ENCODE measurements around the gene NAA35.
"Not testable (repeated sequence)": the region's sequence is repeated elsewhere in the genome, so short reads cannot be mapped to it uniquely, and the experiment has no call there.

The NAA35 gene

GRCh38 chr9:85940832-85941621 is at the start of gene NAA35:
TSS of gene NAA35 (plus strand) at chr9:85941146. CDS start at chr9:85942160, 1,014 bp downstream.
- peak; percentile 100 for DNase-seq

GRCh38 chr9:85892401-85892800 is 48.5 kb upstream of the NAA35 start:
- no peak for DNase-seq

- DNase-seq: no peak
These were observed 45.3 kb upstream of the NAA35 start for GRCh38 chr9:85895685-85896084.

- DNase-seq: no peak
These were observed 43.1 kb upstream of the NAA35 start for GRCh38 chr9:85897848-85898247.

GRCh38 chr9:85898332-85898731 is 42.6 kb upstream of the NAA35 start:
- DNase-seq: no peak

GRCh38 chr9:85899388-85899787 is 41.6 kb upstream of the NAA35 start:
- DNase-seq: no peak

- DNase-seq: peak; percentile 22
These were observed 40.3 kb upstream of the NAA35 start for GRCh38 chr9:85900504-85901201.

GRCh38 chr9:85904975-85905374 is 36.0 kb upstream of the NAA35 start:
- no peak for DNase-seq

GRCh38 chr9:85905957-85906356 is 35.0 kb upstream of the NAA35 start:
- DNase-seq: no peak

GRCh38 chr9:85909390-85909789 is 31.6 kb upstream of the NAA35 start:
- DNase-seq: no peak

GRCh38 chr9:85914108-85914507 is 26.8 kb upstream of the NAA35 start:
- no peak for DNase-seq

- DNase-seq: no peak
These were observed 23.2 kb upstream of the NAA35 start for GRCh38 chr9:85917756-85918155.

GRCh38 chr9:85925493-85925892 is 15.5 kb upstream of the NAA35 start:
- no peak for DNase-seq

GRCh38 chr9:85927076-85927475 is 13.9 kb upstream of the NAA35 start:
- no peak for DNase-seq

- no peak for DNase-seq
These were observed 9.5 kb upstream of the NAA35 start for GRCh38 chr9:85931495-85931894.

- not testable (repeated sequence) for DNase-seq
These were observed 5.0 kb upstream of the NAA35 start for GRCh38 chr9:85935950-85936349.

- no peak for DNase-seq
These were observed 593 bp upstream of the NAA35 start for GRCh38 chr9:85940275-85940831.

GRCh38 chr9:85941622-85941940 is 635 bp downstream of the NAA35 start:
- no peak for DNase-seq

- DNase-seq: no peak
These were observed 1.3 kb downstream of the NAA35 start for GRCh38 chr9:85941966-85942912.

- DNase-seq: no peak
These were observed 2.2 kb downstream of the NAA35 start for GRCh38 chr9:85942913-85943709.

GRCh38 chr9:85943757-85944430 is 2.9 kb downstream of the NAA35 start:
- no peak for DNase-seq

- no peak for DNase-seq
These were observed 3.7 kb downstream of the NAA35 start for GRCh38 chr9:85944672-85945071.

Data from stimulated activated CD4-positive, alpha-beta T cell treated with anti-CD3 and anti-CD28 coated beads, Interleukin-4, amount 100 ng/mL, for 24 hours (primary cell).